ENCODE results near the gene TRAF2.

The TRAF2 gene

DNA sequence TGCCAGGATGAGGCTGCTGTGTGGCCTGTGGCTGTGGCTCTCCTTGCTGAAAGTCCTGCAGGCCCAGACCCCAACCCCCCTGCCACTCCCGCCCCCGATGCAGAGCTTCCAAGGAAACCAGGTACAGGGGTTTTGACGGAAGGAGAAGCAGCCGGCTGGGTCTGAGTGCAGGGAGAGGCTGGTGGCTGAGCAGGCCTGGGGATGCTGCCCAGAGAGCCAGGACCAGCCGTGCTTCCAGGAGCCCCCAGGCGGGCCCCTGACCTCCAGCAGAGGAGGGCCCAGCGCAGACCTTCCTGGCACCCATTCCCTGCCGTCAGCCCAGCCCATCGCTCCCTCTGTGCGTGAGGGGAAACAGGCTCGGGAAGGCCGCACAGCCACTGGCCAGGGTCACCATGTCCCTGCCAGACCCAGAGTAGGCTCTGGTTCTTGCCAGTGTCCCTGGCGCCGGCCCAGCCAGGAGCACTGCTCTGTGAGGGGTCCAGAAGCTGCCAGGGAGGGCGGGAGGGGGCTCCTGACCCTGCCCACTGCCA lies 66.1 kb downstream of the TRAF2 start:
- DNase-seq: no peak

- no peak for DNase-seq
These were observed 66.8 kb downstream of the TRAF2 start for GRCh38 chr9:136952876-136953770.

GRCh38 chr9:136953771-136954269 lies 67.5 kb downstream of the TRAF2 start:
- DNase-seq: no peak

- no peak for DNase-seq
These were observed 68.2 kb downstream of the TRAF2 start for GRCh38 chr9:136954270-136955083.

- DNase-seq: no peak
These were observed 69.1 kb downstream of the TRAF2 start for GRCh38 chr9:136955202-136955942.

DNA sequence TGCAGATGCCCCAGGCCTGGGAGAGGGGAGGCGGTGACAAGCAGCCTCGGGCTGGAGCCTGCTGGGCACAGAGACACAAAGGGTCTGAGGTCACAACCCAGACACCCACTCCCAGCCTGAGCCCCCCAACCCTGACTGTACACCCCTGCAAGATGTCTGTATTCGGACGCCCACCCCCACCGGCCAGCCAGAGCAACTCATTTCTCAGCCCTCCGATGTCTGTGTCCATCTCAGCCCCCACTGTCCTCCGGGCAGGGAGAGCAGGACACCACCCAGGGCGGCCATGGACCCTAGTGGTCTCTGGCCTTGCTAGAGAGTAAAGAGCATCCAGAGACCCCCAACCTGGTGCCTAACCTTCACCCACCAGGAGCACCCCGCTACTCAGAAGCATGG lies 69.6 kb downstream of the TRAF2 start:
- DNase-seq: no peak

DNA sequence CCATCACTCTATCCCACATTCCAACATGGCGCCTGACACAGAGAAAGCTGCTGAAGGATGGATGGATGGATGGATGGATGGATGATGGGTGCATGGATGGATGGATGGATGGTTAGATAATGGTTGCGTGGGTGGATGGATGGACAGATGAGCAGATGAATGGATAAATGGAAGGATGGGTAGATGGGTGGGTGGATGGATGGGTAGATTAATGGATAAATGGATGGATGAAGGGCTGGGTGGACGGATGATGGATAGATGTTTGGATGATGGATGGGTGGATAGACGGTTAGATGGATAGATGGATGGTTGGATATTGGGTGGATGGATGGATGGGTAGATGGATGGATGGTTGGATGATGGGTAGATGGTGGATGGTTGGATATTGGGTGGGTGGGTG lies 70.3 kb downstream of the TRAF2 start:
- DNase-seq: no peak

- no peak for DNase-seq
These were observed 71.1 kb downstream of the TRAF2 start for GRCh38 chr9:136957461-136957860.

- DNase-seq: no peak
These were observed 71.6 kb downstream of the TRAF2 start for GRCh38 chr9:136957901-136958300.

DNA sequence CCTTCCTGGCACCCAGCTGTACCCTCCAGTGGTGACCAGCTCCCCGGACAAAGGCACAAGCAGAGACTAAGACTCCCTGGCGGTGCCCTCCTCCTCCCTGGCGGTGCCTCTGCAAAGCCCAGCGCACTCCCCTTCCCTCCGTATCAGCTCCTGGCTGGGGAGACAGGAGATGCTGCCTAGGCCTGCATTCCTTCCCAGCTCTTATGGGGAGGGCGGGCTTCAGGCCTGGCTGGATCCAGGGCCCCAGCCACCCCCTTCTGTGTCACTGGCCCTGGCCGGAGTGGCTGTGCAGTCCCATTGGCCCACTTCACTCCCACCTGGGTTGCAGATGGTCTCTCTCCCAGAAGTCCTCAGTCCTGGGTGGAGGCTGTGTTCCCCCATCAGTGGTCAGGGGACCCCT lies 72.2 kb downstream of the TRAF2 start:
- DNase-seq: no peak

DNA sequence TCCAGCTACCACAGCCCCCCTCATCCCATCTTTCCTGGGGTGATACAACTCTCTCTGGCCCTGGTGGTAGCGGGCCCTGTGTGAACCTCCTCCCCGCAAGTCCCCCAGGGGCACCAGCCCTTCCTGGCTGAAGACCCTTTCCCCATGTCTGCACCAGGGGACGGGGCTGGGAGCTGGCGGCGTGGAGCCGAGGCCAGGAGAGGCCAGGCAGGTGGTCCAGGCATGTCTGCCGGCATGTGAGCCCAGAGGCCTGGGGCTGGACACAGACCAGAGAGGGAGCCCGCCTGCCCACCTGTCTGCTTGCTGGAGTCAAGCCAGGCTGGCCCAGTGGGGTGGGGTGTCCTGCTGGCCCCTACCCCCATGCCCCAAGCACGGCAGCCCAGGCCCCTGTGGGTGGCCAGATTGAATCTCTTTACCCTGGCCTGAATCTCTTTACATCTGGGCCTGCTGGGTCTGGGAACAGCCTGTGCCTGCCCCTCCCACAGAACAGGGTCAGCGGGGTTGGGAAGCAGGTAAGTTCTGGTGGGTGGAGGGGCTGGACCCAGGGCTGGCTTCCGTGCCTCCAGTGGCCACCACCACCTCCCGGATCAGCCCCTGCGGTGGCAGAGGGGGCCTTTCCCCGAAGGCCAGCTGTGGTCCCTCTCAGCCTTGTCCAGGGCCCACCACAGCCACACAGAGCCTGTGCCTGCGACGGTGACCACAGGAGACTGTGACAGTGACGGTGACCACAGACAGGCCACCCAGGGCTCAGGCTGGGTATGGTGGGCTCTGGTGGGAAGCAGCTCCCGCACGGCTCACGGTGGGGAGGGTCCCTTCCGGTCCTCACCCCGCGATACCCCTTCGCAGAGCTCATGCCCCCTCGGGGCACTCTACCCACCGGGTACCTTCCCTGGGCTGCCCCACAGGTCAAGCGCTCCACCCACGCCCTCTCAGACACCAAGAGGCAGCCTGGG lies 72.9 kb downstream of the TRAF2 start:
- DNase-seq: no peak

DNA sequence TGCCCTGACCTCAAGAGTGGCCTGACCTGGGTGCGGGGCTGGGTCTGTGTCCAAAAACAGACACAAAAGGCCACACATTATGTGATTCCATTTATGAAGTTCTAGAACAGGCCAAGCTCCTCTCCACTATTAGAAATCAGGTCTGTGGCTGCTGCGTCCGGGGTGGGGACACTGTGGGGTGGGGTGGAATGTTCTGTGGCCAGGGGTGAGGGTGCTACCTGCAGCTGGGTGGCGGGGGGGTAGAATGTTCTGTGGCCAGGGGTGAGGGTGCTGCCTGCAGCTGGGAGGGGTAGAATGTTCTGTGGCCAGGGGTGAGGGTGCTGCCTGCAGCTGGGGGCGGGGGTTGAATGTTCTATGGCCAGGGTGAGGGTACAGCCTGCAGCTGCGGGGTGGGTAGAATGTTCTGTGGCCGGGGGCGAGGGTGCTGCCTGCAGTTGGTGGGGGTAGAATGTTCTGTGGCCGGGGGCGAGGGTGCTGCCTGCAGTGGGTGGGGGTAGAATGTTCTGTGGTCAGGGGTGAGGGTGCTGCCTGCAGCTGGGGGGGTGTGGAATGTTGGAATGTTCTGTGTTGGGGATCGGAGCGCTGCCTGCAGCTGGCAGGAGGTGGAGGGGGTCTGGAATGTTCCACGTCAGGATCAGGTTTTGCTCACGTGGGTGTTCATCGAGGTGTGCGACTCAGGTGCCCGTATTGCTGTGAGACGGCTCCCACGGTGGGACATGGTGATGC lies 74.1 kb downstream of the TRAF2 start:
- DNase-seq: peak; percentile 46

- DNase-seq: no peak
These were observed 74.6 kb downstream of the TRAF2 start for GRCh38 chr9:136960938-136961275.

DNA sequence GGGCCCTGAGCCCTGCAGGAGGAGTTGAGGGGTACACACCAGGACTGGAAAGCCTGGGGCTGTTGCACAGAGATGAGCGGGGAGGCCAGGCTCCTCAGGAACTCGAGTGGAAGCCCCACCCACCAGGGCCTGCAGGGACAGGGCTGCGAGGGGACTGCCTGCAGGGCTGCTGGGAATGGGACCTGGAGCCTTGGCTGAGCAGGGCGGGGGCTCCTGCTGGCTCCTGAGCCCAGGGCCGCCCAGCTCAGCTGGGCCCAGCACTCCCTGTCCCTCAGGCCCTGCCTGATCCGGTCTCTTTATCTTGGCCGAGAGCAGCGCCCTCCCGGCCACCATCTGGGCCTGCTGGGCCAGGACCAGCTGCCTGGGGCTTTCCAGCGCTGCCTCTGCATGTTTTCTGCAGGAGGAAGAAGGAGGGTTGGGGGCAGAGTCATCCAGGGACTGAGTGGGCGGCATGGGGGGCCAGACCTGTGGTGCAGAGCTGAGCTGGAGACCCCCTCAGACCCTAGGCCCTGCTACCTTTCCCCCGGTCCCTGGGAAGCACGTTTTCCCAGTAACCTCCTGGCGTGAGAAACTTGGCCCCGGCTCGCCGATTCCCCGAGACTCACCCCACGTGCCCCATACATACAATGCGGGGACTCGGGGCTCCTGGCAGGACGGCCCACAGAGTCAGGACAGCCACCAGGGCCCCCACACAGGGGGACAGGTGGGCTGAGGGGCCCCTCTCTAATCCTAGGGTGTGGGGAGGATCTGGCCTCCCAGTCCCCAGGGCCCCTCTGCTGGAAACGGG lies 75.2 kb downstream of the TRAF2 start:
- no peak for DNase-seq

- DNase-seq: no peak
These were observed 75.8 kb downstream of the TRAF2 start for GRCh38 chr9:136962163-136962562.

DNA sequence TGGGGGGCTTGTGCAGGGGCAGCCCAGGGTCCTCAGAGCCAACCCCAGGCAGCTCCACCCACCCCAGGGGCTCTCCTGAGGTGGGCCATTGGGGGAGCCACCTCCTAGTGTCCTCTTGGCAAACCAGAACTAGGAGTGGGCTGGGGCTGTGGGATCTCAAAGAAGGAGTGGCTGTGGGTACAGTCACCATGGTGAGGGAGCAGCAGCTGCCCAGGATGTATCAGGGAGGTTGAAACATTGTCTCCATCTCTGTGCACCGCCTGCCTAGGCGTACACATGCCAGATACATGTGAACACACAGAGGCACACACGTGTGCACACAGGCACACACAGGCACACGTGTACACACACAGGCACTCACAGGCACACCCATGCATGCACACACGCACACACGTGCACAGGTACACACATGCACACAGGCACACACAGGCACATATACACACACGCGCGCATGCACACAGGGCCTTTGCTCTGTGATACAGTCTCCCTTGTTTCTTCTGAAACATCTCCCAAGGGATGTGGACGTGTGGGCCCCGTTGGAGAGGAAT lies 76.5 kb downstream of the TRAF2 start:
- no peak for DNase-seq

DNA sequence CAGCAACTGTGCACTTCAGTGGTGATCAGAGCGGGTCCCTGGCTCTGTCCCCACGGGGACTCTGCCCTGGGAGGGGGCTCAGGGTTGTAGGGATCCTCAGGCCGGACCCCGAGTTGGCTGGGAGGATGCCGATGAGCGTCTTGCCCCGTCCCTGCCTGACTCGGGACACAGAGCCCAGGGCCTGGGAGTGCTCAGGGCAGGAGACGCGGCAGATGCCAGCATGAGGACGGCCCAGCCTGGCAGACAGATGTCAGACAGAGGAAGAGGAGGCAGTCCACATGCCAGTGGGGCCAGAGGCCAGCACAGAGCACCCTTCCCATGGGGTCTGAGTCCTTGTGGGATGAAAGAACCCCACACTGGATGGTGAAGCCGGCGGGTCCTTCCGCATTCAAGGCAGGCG lies 77.0 kb downstream of the TRAF2 start:
- no peak for DNase-seq

DNA sequence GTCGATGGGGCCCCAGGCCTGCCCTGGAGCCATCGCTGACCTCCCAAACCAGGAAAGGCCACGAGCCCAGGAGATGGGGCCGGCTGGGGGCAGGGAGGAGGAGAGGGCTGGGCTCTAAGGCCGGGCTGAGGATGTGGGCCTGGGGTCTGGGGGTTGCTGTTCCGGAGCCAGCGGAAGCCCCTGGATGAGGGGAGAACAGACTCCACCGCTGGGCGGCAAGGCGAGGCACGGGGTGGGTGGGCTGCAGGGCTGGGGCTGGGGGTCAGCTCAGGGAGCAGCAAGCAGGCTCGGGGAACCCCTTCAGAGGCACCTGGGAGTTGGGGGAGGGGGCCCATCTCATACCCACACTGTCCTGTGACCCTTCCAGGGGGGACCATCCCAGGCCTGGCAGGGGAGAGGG lies 77.4 kb downstream of the TRAF2 start:
- no peak for DNase-seq

GRCh38 chr9:136964171-136964689 lies 77.9 kb downstream of the TRAF2 start:
- DNase-seq: no peak
